Effector memory CD4-positive, alpha-beta T cell (primary cell): ENCODE data around the gene RFXANK.
A peak's percentile ranks its signal among the peaks of the same experiment; 100 is the strongest.
"Not testable (repeated sequence)": the region's sequence is repeated elsewhere in the genome, so short reads cannot be mapped to it uniquely, and the experiment has no call there.

Source experiments
- DNase-seq, 3 donors: peaks; one replicate each; pipeline ENCODE4 v3.0.0-alpha.2; 2020
- H3K27ac ChIP-seq: 2 replicates; pipeline ENCODE4 v1.7.0; 2013; ENCODE audit warnings: mild to moderate bottlenecking, low read length, moderate library complexity; ENCODE audit not compliant: insufficient read depth, poor library complexity, severe bottlenecking
- H3K27me3 ChIP-seq: replicated peaks from 2 replicates; pipeline ENCODE4 v1.7.0; 2013; ENCODE audit warnings: mild to moderate bottlenecking, low read length; ENCODE audit not compliant: insufficient read depth, control insufficient read depth, poor library complexity, severe bottlenecking
- H3K36me3 ChIP-seq: 2 replicates; pipeline ENCODE4 v1.7.0; 2013; ENCODE audit warnings: mild to moderate bottlenecking, low read length, moderate library complexity; ENCODE audit not compliant: control insufficient read depth, insufficient read depth
- H3K4me1 ChIP-seq: 2 replicates; pipeline ENCODE4 v1.7.0; 2013; ENCODE audit warnings: low read length, mild to moderate bottlenecking; ENCODE audit not compliant: control insufficient read depth, insufficient read depth, poor library complexity, severe bottlenecking
- H3K4me3 ChIP-seq: 2 replicates; pipeline ENCODE4 v1.7.0; 2013; ENCODE audit warnings: low read length, low read depth, mild to moderate bottlenecking; ENCODE audit not compliant: insufficient read depth, poor library complexity, severe bottlenecking
- H3K9me3 ChIP-seq: 2 replicates; pipeline ENCODE4 v1.7.0; 2013; ENCODE audit warnings: mild to moderate bottlenecking, low read length, moderate library complexity; ENCODE audit not compliant: control insufficient read depth

Gene RFXANK

GRCh38 chr19:19215792-19216191 is 23.7 kb downstream of the RFXANK start:
- Histone ChIP-seq H3K36me3 (no peaks in the 10 kb centered on the region), H3K4me1 (no peaks in the 10 kb centered on the region)

GRCh38 chr19:19217099-19217498 is 25.0 kb downstream of the RFXANK start:
- peaks cover 35% of the 10 kb centered on the region for H3K27me3 ChIP-seq
- H3K4me3 ChIP-seq = no peak overlapping the region
- no peak for DNase-seq
- H3K9me3 ChIP-seq = no peaks in the 10 kb centered on the region
- H3K27ac ChIP-seq = no peak overlapping the region
- H3K4me1 ChIP-seq = no peaks in the 10 kb centered on the region
- H3K36me3 ChIP-seq = no peaks in the 10 kb centered on the region

More at GRCh38 chr19:19215792-19216191, 23.7 kb downstream of the RFXANK start:
- no peak for DNase-seq
- Histone ChIP-seq H3K9me3 (no peaks in the 10 kb centered on the region), H3K4me3 (no peak overlapping the region), H3K27me3 (peaks cover 42% of the 10 kb centered on the region), H3K27ac (no peak overlapping the region)

GRCh38 chr19:19218911-19219310 is 26.9 kb downstream of the RFXANK start:
- Histone ChIP-seq H3K27ac (no peak overlapping the region), H3K4me1 (no peaks in the 10 kb centered on the region), H3K9me3 (no peaks in the 10 kb centered on the region), H3K27me3 (peaks cover 18% of the 10 kb centered on the region), H3K36me3 (no peaks in the 10 kb centered on the region), H3K4me3 (no peak overlapping the region)
- DNase-seq = no peak

GRCh38 chr19:19221000-19221399 is 28.9 kb downstream of the RFXANK start:
- H3K4me1 ChIP-seq, H3K27ac ChIP-seq, H3K4me3 ChIP-seq, DNase-seq, H3K36me3 ChIP-seq, H3K9me3 ChIP-seq, H3K27me3 ChIP-seq: not testable (repeated sequence)

GRCh38 chr19:19223060-19223459 is 31.0 kb downstream of the RFXANK start:
- no peak overlapping the region for H3K27ac ChIP-seq
- peaks cover 5% of the 10 kb centered on the region for H3K27me3 ChIP-seq
- H3K4me3 ChIP-seq = no peak overlapping the region
- H3K36me3 ChIP-seq = no peaks in the 10 kb centered on the region
- DNase-seq = no peak
- H3K9me3 ChIP-seq = no peaks in the 10 kb centered on the region
- H3K4me1 ChIP-seq = peaks cover 9% of the 10 kb centered on the region

GRCh38 chr19:19223636-19224035 is 31.6 kb downstream of the RFXANK start:
- H3K27ac ChIP-seq = no peak overlapping the region
- peaks cover 5% of the 10 kb centered on the region for H3K27me3 ChIP-seq
- no peak for DNase-seq
- no peaks in the 10 kb centered on the region for H3K36me3 ChIP-seq
- H3K9me3 ChIP-seq = no peaks in the 10 kb centered on the region
- H3K4me3 ChIP-seq = no peak overlapping the region
- peaks cover 9% of the 10 kb centered on the region for H3K4me1 ChIP-seq

GRCh38 chr19:19224150-19224851 is 32.2 kb downstream of the RFXANK start:
- peaks cover 9% of the 10 kb centered on the region for H3K4me1 ChIP-seq
- no peaks in the 10 kb centered on the region for H3K36me3 ChIP-seq
- H3K27me3 ChIP-seq = peaks cover 5% of the 10 kb centered on the region
- H3K9me3 ChIP-seq = no peaks in the 10 kb centered on the region
- peak overlapping the region; percentile 51 for H3K4me3 ChIP-seq
- no peak overlapping the region for H3K27ac ChIP-seq
- DNase-seq = no peak

- Histone ChIP-seq H3K4me1 (peaks cover 9% of the 10 kb centered on the region), H3K36me3 (no peaks in the 10 kb centered on the region), H3K27me3 (peaks cover 5% of the 10 kb centered on the region), H3K9me3 (no peaks in the 10 kb centered on the region), H3K27ac (no peak overlapping the region), H3K4me3 (peak overlapping the region; percentile 51)
- DNase-seq = peak; percentile 53 to 57 (median 54)
Measured at GRCh38 chr19:19224852-19225494, 32.9 kb downstream of the RFXANK start.

- peaks cover 5% of the 10 kb centered on the region for H3K27me3 ChIP-seq
Measured at GRCh38 chr19:19226204-19226603, 34.1 kb downstream of the RFXANK start.

GRCh38 chr19:19226663-19227062 is 34.6 kb downstream of the RFXANK start:
- Histone ChIP-seq H3K9me3 (no peaks in the 10 kb centered on the region), H3K36me3 (no peaks in the 10 kb centered on the region), H3K4me1 (peaks cover 9% of the 10 kb centered on the region), H3K27ac (no peak overlapping the region), H3K4me3 (no peak overlapping the region), H3K27me3 (peaks cover 5% of the 10 kb centered on the region)
- DNase-seq = no peak

More at GRCh38 chr19:19226204-19226603, 34.1 kb downstream of the RFXANK start:
- no peak overlapping the region for H3K4me3 ChIP-seq
- H3K4me1 ChIP-seq = peaks cover 9% of the 10 kb centered on the region
- no peaks in the 10 kb centered on the region for H3K36me3 ChIP-seq
- H3K27ac ChIP-seq = no peak overlapping the region
- H3K9me3 ChIP-seq = no peaks in the 10 kb centered on the region
- no peak for DNase-seq
